ENCODE results near the gene CORIN. TPM values are rescaled to one million over a fixed set of nuclear protein-coding genes. Genes with fewer than 3 reads are reported as not detected.
A peak's percentile ranks its signal among the peaks of the same experiment; 100 is the strongest.

Gene CORIN
- total and polyA plus RNA-seq, 2 of the 13 experiments (the other 11 are each of a cell fraction or from before 2014, with no cell fraction given) = 0.84 to 1.2 TPM

- no peaks in the 10 kb centered on the region for H3K27me3 ChIP-seq (ENCODE audit: control insufficient read depth in 1 of 2, insufficient read depth in 2 of 2, low read length in 2 of 2)
- no peaks in the 10 kb centered on the region; the same call in 1 of the 2 replicates for H4K20me1 ChIP-seq (ENCODE audit: insufficient read depth, low read length)
- ChIA-PET POLR2A (no interaction called here), CTCF (ENCODE audit: low intra/inter-chr PET ratio, low total read pairs) (interaction anchor here (1.4 kb wide), 1 partner anchor 154 kb away, joined by 3 read pairs; no protein-coding TSS in a partner anchor)
- WGBS (ENCODE audit: low lambda C conversion rate) = 100% methylated on average over 1 of the region's 1 CpG
- H3K4me3 ChIP-seq (replicated peaks in 1 of 3; ENCODE audit: insufficient read depth in 1 of 3, low read depth in 2 of 3, low read length in 3 of 3) = no peak overlapping the region
- no peaks in the 10 kb centered on the region for H3K79me2 ChIP-seq (ENCODE audit: insufficient read depth, low read length)
- no TSS peak for BruUV-seq (replicated peaks)
- in situ Hi-C loops (cut with HindIII; ENCODE audit: extremely low pct_ligation_motif_present, low pct_unique_long_range_greater_than_20kb) = no loop called here
- H3K27ac ChIP-seq (ENCODE audit: extremely low read length, insufficient read depth, low read length) = no peak overlapping the region
- intact Hi-C loops (cut with micrococcal nuclease; ENCODE audit: unreplicated experiment) = no loop called here
- TF ChIP-seq UBTF (CRISPR knock-in tag; IDR thresholded peaks at IDR 0.05) = no peak
- no peak for TF ChIP-seq ZNF891 (CRISPR knock-in tag; IDR thresholded peaks at IDR 0.05)
- TF ChIP-seq ZNF180 (CRISPR knock-in tag; IDR thresholded peaks at IDR 0.05; ENCODE audit: borderline replicate concordance, low read depth) = no peak
- ATAC-seq (no peak), FAIRE-seq (no peak), DNase-seq (ENCODE audit: low spot score) (no peak)
- H3K4me2 ChIP-seq (ENCODE audit: low read depth, low read length) = no peak overlapping the region
- H3K4me1 ChIP-seq (ENCODE audit: insufficient read depth, low read length) = peaks cover 21% of the 10 kb centered on the region
- peaks cover 2 to 21% of the 10 kb centered on the region in 2 experiments; a peak in 4 of 5 replicates for H3K36me3 ChIP-seq (replicated peaks in 1 of 2; ENCODE audit: control insufficient read depth in 1 of 2, insufficient read depth in 2 of 2, low read length in 2 of 2)
- H2AFZ ChIP-seq (ENCODE audit: low read length) = no peak overlapping the region
- H3K9ac ChIP-seq (ENCODE audit: insufficient read depth, low read depth, low read length) = no peak overlapping the region
- H3K9me3 ChIP-seq (ENCODE audit: low read length) = no peaks in the 10 kb centered on the region
These were observed 2.4 kb upstream of the CORIN start for GRCh38 chr4:47840291-47840690.

- Histone ChIP-seq H3K4me1 (ENCODE audit: insufficient read depth, low read length) (peaks cover 22% of the 10 kb centered on the region), H3K79me2 (ENCODE audit: insufficient read depth, low read length) (no peaks in the 10 kb centered on the region), H3K4me2 (ENCODE audit: low read depth, low read length) (no peak overlapping the region), H3K27ac (ENCODE audit: extremely low read length, insufficient read depth, low read length) (no peak overlapping the region), H3K36me3 (replicated peaks in 1 of 2; ENCODE audit: control insufficient read depth in 1 of 2, insufficient read depth in 2 of 2, low read length in 2 of 2) (peaks cover 0 to 19% of the 10 kb centered on the region in 2 experiments; a peak in 4 of 5 replicates), H3K4me3 (replicated peaks in 1 of 3; ENCODE audit: insufficient read depth in 1 of 3, low read depth in 2 of 3, low read length in 3 of 3) (no peak overlapping the region), H3K27me3 (ENCODE audit: control insufficient read depth in 1 of 2, insufficient read depth in 2 of 2, low read length in 2 of 2) (no peaks in the 10 kb centered on the region), H4K20me1 (ENCODE audit: insufficient read depth, low read length) (no peaks in the 10 kb centered on the region; the same call in 1 of the 2 replicates), H3K9ac (ENCODE audit: insufficient read depth, low read depth, low read length) (no peak overlapping the region), H2AFZ (ENCODE audit: low read length) (no peak overlapping the region), H3K9me3 (ENCODE audit: low read length) (no peaks in the 10 kb centered on the region)
- ChIA-PET POLR2A (no interaction called here), CTCF (ENCODE audit: low intra/inter-chr PET ratio, low total read pairs) (interaction anchor here (1.4 to 1.8 kb wide), 2 partner anchors 134 to 153 kb away, joined by 3 to 6 read pairs; no protein-coding TSS in a partner anchor)
- no peak for ATAC-seq
- intact Hi-C loops (cut with micrococcal nuclease; ENCODE audit: unreplicated experiment) = loop anchor here (5.0 kb wide), 1 partner anchor 73 kb away; the partner anchor contains the start of gene NFXL1
- peak; percentile 27; the same call in 1 of the 2 replicates for TF ChIP-seq SMC3 (IDR thresholded peaks at IDR 0.05; ENCODE audit: low read length)
- no peak for TF ChIP-seq JUNB (CRISPR knock-in tag; IDR thresholded peaks at IDR 0.05; ENCODE audit: borderline replicate concordance)
- no peak for DNase-seq (ENCODE audit: low spot score)
- in situ Hi-C loops (cut with HindIII; ENCODE audit: extremely low pct_ligation_motif_present, low pct_unique_long_range_greater_than_20kb) = loop anchor here (5.0 kb wide), 1 partner anchor 137 kb away; no protein-coding TSS in a partner anchor
- FAIRE-seq = no peak
- BruUV-seq (replicated peaks) = no TSS peak
- WGBS (ENCODE audit: low lambda C conversion rate) = 93% methylated on average over 5 of the region's 5 CpGs
These were observed 1.4 kb upstream of the CORIN start for GRCh38 chr4:47839259-47839658.

All from HepG2 (cell line).